Measurements from ENCODE around the gene ANTXR1. TPM values are rescaled to one million over a fixed set of nuclear protein-coding genes. Genes with fewer than 3 reads are reported as not detected.

Gene ANTXR1
- total RNA-seq, 1 experiment from 2014 or later = 25.7 TPM

- H3K79me2 ChIP-seq (ENCODE audit: insufficient read depth, low read length) = no peaks in the 10 kb centered on the region
- ATAC-seq = no peak
- H3K9me3 ChIP-seq (ENCODE audit: control insufficient read depth in 1 of 2, insufficient read depth in 1 of 2, low read depth in 1 of 2, low read length in 2 of 2) = no peaks in the 10 kb centered on the region
- intact Hi-C loops (cut with micrococcal nuclease) = no loop called here
- BruUV-seq (replicated peaks) = no TSS peak
- ChIA-PET POLR2A (no interaction called here), CTCF (no interaction called here), RAD21 (ENCODE audit: low non-redundant PET in 1 of 2, low total read pairs in 2 of 2, uncharacterized antibody in 2 of 2, unreplicated experiment in 2 of 2) (no interaction called here)
- no peak overlapping the region for H3K27ac ChIP-seq (ENCODE audit: low read depth, low read length)
- H2AFZ ChIP-seq (ENCODE audit: low read depth, low read length, poor library complexity, severe bottlenecking) = no peak overlapping the region
- DNase-seq (ENCODE audit: low read depth, low spot score) = no peak
- H3K9me2 ChIP-seq (ENCODE audit: insufficient read depth) = no peaks in the 10 kb centered on the region
- H3K36me3 ChIP-seq (ENCODE audit: control insufficient read depth in 1 of 2, insufficient read depth in 2 of 2, low read length in 2 of 2) = no peaks in the 10 kb centered on the region
- H3K4me3 ChIP-seq (replicated peaks in 1 of 2; ENCODE audit: low read depth in 1 of 2, low read length in 2 of 2) = no peak overlapping the region
- TF ChIP-seq ZFX (IDR thresholded peaks at IDR 0.05) (no peak), POLR2AphosphoS5 (IDR thresholded peaks at IDR 0.05; ENCODE audit: low read depth, low read length) (no peak), EGR1 (IDR thresholded peaks at IDR 0.05; ENCODE audit: low read depth) (no peak)
- H3K4me1 ChIP-seq (ENCODE audit: control insufficient read depth in 1 of 2, insufficient read depth in 2 of 2, low read length in 2 of 2) = no peaks in the 10 kb centered on the region
- H3K9ac ChIP-seq (ENCODE audit: low read length) = no peak overlapping the region
- no peaks in the 10 kb centered on the region for H4K20me1 ChIP-seq (ENCODE audit: insufficient read depth)
- no peaks in the 10 kb centered on the region for H3K27me3 ChIP-seq (ENCODE audit: insufficient read depth, low read length)
- H3K4me2 ChIP-seq (ENCODE audit: low read length) = no peak overlapping the region
Observed at GRCh38 chr2:69288429-69288828, 275.4 kb downstream of the ANTXR1 start.

GRCh38 chr2:69291004-69291650 lies 278.1 kb downstream of the ANTXR1 start:
- H3K4me1 ChIP-seq (ENCODE audit: control insufficient read depth in 1 of 2, insufficient read depth in 2 of 2, low read length in 2 of 2) = no peaks in the 10 kb centered on the region
- no peaks in the 10 kb centered on the region for H3K9me2 ChIP-seq (ENCODE audit: insufficient read depth)
- H3K27me3 ChIP-seq (ENCODE audit: insufficient read depth, low read length) = no peaks in the 10 kb centered on the region
- H3K4me2 ChIP-seq (ENCODE audit: low read length) = no peak overlapping the region
- DNase-seq (ENCODE audit: low read depth, low spot score) (no peak), ATAC-seq (no peak)
- no peak overlapping the region for H3K4me3 ChIP-seq (replicated peaks in 1 of 2; ENCODE audit: low read depth in 1 of 2, low read length in 2 of 2)
- H4K20me1 ChIP-seq (ENCODE audit: insufficient read depth) = no peaks in the 10 kb centered on the region
- H2AFZ ChIP-seq (ENCODE audit: low read depth, low read length, poor library complexity, severe bottlenecking) = no peak overlapping the region
- ChIA-PET RAD21 (ENCODE audit: low non-redundant PET in 1 of 2, low total read pairs in 2 of 2, uncharacterized antibody in 2 of 2, unreplicated experiment in 2 of 2) (no interaction called here), CTCF (no interaction called here), POLR2A (no interaction called here)
- TF ChIP-seq POLR2A (IDR thresholded peaks at IDR 0.05; ENCODE audit: borderline replicate concordance, extremely low read depth, insufficient read depth, insufficient read length) (no peak), EZH2 (IDR thresholded peaks at IDR 0.05) (no peak), EZH2phosphoT487 (IDR thresholded peaks at IDR 0.05; ENCODE audit: borderline replicate concordance) (no peak), SRF (IDR thresholded peaks at IDR 0.05; ENCODE audit: low read depth) (no peak), EGR1 (IDR thresholded peaks at IDR 0.05; ENCODE audit: low read depth) (no peak), ZBTB33 (IDR thresholded peaks at IDR 0.05; ENCODE audit: extremely low read depth, insufficient replicate concordance, low read length) (no peak)
- H3K9ac ChIP-seq (ENCODE audit: low read length) = no peak overlapping the region
- H3K9me3 ChIP-seq (ENCODE audit: control insufficient read depth in 1 of 2, insufficient read depth in 1 of 2, low read depth in 1 of 2, low read length in 2 of 2) = no peaks in the 10 kb centered on the region
- intact Hi-C loops (cut with micrococcal nuclease) = no loop called here
- no peaks in the 10 kb centered on the region for H3K79me2 ChIP-seq (ENCODE audit: insufficient read depth, low read length)
- no peaks in the 10 kb centered on the region for H3K36me3 ChIP-seq (ENCODE audit: control insufficient read depth in 1 of 2, insufficient read depth in 2 of 2, low read length in 2 of 2)
- H3K27ac ChIP-seq (ENCODE audit: low read depth, low read length) = no peak overlapping the region
- no TSS peak for BruUV-seq (replicated peaks)

Measured in HCT116 (cell line).